HepG2 (cell line): ENCODE measurements around the gene PMIS2. TPM values are rescaled to one million over a fixed set of nuclear protein-coding genes. Genes with fewer than 3 reads are reported as not detected.

ENCODE experiments used
- CAMTA2 ChIP-seq: sonication (generic); formaldehyde crosslinking; IDR thresholded peaks from 2 replicates; pipeline ENCODE4 v1.4.0; 2020; ENCODE audit warnings: mild to moderate bottlenecking, missing genetic modification reagents, borderline replicate concordance
- FOXO1 ChIP-seq: sonication (generic); formaldehyde crosslinking; IDR thresholded peaks from 2 replicates; pipeline ENCODE4 v1.4.0; 2020; ENCODE audit warnings: missing genetic modification reagents
- GABPA ChIP-seq, 2 experiments: IDR thresholded peaks; 2 replicates each; pipeline ENCODE4 v1.6.1; 2011 to 2016; ENCODE audit warnings: low read depth in 2 of 2, low read length in 1 of 2, missing biosample characterization in 1 of 2, missing genetic modification characterization in 1 of 2
- HMGA1 ChIP-seq: sonication (generic); formaldehyde crosslinking; conservative IDR thresholded peaks from 2 replicates; pipeline ENCODE4 v1.4.0; 2020; ENCODE audit warnings: missing genetic modification reagents
- HNRNPK ChIP-seq: fragments of 200-400 bp; formaldehyde crosslinking; IDR thresholded peaks from 2 replicates; pipeline ENCODE4 v1.6.1; 2018; ENCODE audit warnings: low read length, low read depth, moderate library complexity, mild to moderate bottlenecking; ENCODE audit not compliant: poor library complexity, severe bottlenecking
- HNRNPL ChIP-seq: fragments of 200-400 bp; formaldehyde crosslinking; IDR thresholded peaks from 2 replicates; pipeline ENCODE4 v1.6.1; 2017; ENCODE audit warnings: mild to moderate bottlenecking, low read depth, low read length
- JUN ChIP-seq: sonication (generic); formaldehyde crosslinking; IDR thresholded peaks from 2 replicates; pipeline ENCODE4 v1.4.0; 2020; ENCODE audit warnings: mild to moderate bottlenecking, missing genetic modification reagents
- MEF2D ChIP-seq: sonication (generic); formaldehyde crosslinking; IDR thresholded peaks from 2 replicates; pipeline ENCODE4 v1.5.1; 2020; ENCODE audit warnings: mild to moderate bottlenecking, missing genetic modification reagents
- PAF1 ChIP-seq: IDR thresholded peaks from 2 replicates; pipeline ENCODE4 v1.6.1; 2016; ENCODE audit warnings: missing genetic modification reagents, missing compliant biosample characterization
- SP1 ChIP-seq, 2 experiments: fragments of 450-650 bp in 1 of 2; sonication (generic) in 1 of 2; formaldehyde crosslinking in 1 of 2; IDR thresholded peaks; 2 replicates each; pipeline versions ENCODE4 v1.4.0 to v1.6.1; 2016 to 2020; ENCODE audit warnings: missing genetic modification reagents in 1 of 2
- ZNF225 ChIP-seq: sonication (generic); formaldehyde crosslinking; IDR thresholded peaks from 2 replicates; pipeline ENCODE4 v1.4.0; 2020; ENCODE audit warnings: mild to moderate bottlenecking, missing genetic modification reagents
- ZNF232 ChIP-seq: sonication (generic); formaldehyde crosslinking; IDR thresholded peaks from 2 replicates; pipeline ENCODE4 v1.4.0; 2020; ENCODE audit warnings: missing genetic modification reagents, borderline replicate concordance
- ZNF552 ChIP-seq: sonication (generic); formaldehyde crosslinking; IDR thresholded peaks from 2 replicates; pipeline ENCODE4 v1.9.0; 2022; ENCODE audit warnings: missing genetic modification reagents, mild to moderate bottlenecking, borderline replicate concordance
- polyA plus RNA-seq, 8 experiments: library from polyadenylated mRNA; depleted of rRNA in 3 of 8; stranded (reverse) in 7 of 8; unstranded in 1 of 8; fragments of >200 nt; fragmentation: Illumina TruSeq in 4 of 8; extraction: Trizol in 4 of 8; gene quantifications; 2 replicates each; pipeline versions ENCODE4 v1.2.1 to v1.2.3, GENCODE V29; 2011 to 2016; ENCODE audit warnings: low read depth in 4 of 8, missing spikeins in 1 of 8, mixed read lengths in 1 of 8; ENCODE audit not compliant: insufficient read depth in 1 of 8
- total RNA-seq, 5 experiments: library from RNA; depleted of rRNA; stranded (reverse); fragments of >200 nt; fragmentation: Illumina TruSeq; extraction: Trizol; gene quantifications; 2 replicates each; pipeline ENCODE4 v1.2.3, GENCODE V29; 2016; ENCODE audit warnings: low read depth in 1 of 5
- TF ChIP-seq, protein P1 (sequence below): sonication (generic); formaldehyde crosslinking; IDR thresholded peaks from 2 replicates; pipeline ENCODE4 v1.8.1; 2023; ENCODE audit warnings: mild to moderate bottlenecking, missing genetic modification reagents, borderline replicate concordance
- TF ChIP-seq, protein P2 (sequence below): sonication (generic); formaldehyde crosslinking; conservative IDR thresholded peaks from 2 replicates; pipeline ENCODE4 v1.4.0; 2020; ENCODE audit warnings: missing genetic modification reagents
- TF ChIP-seq, protein P3 (sequence below): sonication (generic); formaldehyde crosslinking; IDR thresholded peaks from 2 replicates; pipeline ENCODE4 v1.5.1; 2020; ENCODE audit warnings: mild to moderate bottlenecking, missing genetic modification reagents, moderate library complexity
- TF ChIP-seq, protein P4 (sequence below): sonication (generic); formaldehyde crosslinking; IDR thresholded peaks from 2 replicates; pipeline ENCODE4 v1.4.0; 2020; ENCODE audit warnings: missing genetic modification reagents
- TF ChIP-seq, protein P5 (sequence below): sonication (generic); formaldehyde crosslinking; IDR thresholded peaks from 2 replicates; pipeline ENCODE4 v1.4.0; 2020; ENCODE audit warnings: missing genetic modification reagents

The PMIS2 gene
- total and polyA plus RNA-seq, 2 of the 13 experiments (the other 11 are each of a cell fraction or from before 2014, with no cell fraction given): not detected

DNA sequence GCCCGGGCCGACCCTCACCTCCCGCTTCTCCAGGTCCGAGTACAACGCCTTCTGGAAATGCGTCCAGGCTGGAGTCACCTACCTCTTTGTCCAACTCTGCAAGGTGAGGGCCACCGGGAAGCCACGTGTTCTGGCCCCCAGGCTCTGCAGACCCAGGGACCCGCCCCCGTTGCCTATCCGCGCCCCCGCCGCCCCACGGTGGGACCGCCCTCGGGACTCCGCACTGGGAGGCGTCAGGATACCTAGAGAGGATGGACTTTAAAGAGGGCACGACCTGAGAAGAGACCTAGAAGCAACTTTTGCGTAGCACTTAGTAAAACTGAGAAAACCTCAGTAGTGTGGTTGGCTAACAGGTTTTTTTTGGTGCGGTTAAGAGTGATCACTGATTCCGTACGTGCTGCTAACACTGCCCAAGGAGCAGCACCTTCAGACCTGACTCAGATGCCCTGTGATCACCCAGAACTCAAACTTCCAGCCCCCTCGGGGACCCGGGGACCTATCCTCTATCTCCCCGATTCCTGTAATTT lies 40.1 kb upstream of the PMIS2 start (continued):
- TF ChIP-seq, protein P1, sequence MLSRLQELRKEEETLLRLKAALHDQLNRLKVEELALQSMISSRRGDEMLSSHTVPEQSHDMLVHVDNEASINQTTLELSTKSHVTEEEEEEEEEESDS (CRISPR knock-in tag): no peak
- TF ChIP-seq HNRNPK (no peak), HNRNPL (no peak), GABPA (IDR thresholded peaks at IDR 0.05; ENCODE audit: low read depth, low read length) (no peak), GABPA (CRISPR knock-in tag; IDR thresholded peaks at IDR 0.05; ENCODE audit: low read depth) (no peak), MEF2D (CRISPR knock-in tag) (no peak), HMGA1 (CRISPR knock-in tag) (no peak), ZNF552 (CRISPR knock-in tag) (0 out of 2 replicates have a peak, but pooled peaks have one; percentile 50), ZNF225 (CRISPR knock-in tag) (no peak), SP1 (IDR thresholded peaks at IDR 0.05) (no peak), SP1 (CRISPR knock-in tag; IDR thresholded peaks at IDR 0.05) (0 out of 2 replicates have a peak, but pooled peaks have one; percentile 1), JUN (no peak), PAF1 (no peak), CAMTA2 (CRISPR knock-in tag) (no peak), FOXO1 (CRISPR knock-in tag) (no peak; the same call in 1 of the 2 replicates), ZNF232 (0 out of 2 replicates have a peak, but pooled peaks have one; percentile 25)
- TF ChIP-seq, protein P2, sequence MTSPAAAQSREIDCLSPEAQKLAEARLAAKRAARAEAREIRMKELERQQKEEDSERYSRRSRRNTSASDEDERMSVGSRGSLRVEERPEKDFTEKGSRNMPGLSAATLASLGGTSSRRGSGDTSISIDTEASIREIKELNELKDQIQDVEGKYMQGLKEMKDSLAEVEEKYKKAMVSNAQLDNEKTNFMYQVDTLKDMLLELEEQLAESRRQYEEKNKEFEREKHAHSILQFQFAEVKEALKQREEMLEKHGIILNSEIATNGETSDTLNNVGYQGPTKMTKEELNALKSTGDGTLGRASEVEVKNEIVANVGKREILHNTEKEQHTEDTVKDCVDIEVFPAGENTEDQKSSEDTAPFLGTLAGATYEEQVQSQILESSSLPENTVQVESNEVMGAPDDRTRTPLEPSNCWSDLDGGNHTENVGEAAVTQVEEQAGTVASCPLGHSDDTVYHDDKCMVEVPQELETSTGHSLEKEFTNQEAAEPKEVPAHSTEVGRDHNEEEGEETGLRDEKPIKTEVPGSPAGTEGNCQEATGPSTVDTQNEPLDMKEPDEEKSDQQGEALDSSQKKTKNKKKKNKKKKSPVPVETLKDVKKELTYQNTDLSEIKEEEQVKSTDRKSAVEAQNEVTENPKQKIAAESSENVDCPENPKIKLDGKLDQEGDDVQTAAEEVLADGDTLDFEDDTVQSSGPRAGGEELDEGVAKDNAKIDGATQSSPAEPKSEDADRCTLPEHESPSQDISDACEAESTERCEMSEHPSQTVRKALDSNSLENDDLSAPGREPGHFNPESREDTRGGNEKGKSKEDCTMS: no peak
- TF ChIP-seq, protein P3, sequence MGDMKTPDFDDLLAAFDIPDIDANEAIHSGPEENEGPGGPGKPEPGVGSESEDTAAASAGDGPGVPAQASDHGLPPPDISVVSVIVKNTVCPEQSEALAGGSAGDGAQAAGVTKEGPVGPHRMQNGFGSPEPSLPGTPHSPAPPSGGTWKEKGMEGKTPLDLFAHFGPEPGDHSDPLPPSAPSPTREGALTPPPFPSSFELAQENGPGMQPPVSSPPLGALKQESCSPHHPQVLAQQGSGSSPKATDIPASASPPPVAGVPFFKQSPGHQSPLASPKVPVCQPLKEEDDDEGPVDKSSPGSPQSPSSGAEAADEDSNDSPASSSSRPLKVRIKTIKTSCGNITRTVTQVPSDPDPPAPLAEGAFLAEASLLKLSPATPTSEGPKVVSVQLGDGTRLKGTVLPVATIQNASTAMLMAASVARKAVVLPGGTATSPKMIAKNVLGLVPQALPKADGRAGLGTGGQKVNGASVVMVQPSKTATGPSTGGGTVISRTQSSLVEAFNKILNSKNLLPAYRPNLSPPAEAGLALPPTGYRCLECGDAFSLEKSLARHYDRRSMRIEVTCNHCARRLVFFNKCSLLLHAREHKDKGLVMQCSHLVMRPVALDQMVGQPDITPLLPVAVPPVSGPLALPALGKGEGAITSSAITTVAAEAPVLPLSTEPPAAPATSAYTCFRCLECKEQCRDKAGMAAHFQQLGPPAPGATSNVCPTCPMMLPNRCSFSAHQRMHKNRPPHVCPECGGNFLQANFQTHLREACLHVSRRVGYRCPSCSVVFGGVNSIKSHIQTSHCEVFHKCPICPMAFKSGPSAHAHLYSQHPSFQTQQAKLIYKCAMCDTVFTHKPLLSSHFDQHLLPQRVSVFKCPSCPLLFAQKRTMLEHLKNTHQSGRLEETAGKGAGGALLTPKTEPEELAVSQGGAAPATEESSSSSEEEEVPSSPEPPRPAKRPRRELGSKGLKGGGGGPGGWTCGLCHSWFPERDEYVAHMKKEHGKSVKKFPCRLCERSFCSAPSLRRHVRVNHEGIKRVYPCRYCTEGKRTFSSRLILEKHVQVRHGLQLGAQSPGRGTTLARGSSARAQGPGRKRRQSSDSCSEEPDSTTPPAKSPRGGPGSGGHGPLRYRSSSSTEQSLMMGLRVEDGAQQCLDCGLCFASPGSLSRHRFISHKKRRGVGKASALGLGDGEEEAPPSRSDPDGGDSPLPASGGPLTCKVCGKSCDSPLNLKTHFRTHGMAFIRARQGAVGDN (CRISPR knock-in tag): peak; percentile 4; the same call in 1 of the 2 replicates
- TF ChIP-seq, protein P4, sequence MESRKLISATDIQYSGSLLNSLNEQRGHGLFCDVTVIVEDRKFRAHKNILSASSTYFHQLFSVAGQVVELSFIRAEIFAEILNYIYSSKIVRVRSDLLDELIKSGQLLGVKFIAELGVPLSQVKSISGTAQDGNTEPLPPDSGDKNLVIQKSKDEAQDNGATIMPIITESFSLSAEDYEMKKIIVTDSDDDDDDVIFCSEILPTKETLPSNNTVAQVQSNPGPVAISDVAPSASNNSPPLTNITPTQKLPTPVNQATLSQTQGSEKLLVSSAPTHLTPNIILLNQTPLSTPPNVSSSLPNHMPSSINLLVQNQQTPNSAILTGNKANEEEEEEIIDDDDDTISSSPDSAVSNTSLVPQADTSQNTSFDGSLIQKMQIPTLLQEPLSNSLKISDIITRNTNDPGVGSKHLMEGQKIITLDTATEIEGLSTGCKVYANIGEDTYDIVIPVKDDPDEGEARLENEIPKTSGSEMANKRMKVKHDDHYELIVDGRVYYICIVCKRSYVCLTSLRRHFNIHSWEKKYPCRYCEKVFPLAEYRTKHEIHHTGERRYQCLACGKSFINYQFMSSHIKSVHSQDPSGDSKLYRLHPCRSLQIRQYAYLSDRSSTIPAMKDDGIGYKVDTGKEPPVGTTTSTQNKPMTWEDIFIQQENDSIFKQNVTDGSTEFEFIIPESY (CRISPR knock-in tag): no peak
- TF ChIP-seq, protein P5, sequence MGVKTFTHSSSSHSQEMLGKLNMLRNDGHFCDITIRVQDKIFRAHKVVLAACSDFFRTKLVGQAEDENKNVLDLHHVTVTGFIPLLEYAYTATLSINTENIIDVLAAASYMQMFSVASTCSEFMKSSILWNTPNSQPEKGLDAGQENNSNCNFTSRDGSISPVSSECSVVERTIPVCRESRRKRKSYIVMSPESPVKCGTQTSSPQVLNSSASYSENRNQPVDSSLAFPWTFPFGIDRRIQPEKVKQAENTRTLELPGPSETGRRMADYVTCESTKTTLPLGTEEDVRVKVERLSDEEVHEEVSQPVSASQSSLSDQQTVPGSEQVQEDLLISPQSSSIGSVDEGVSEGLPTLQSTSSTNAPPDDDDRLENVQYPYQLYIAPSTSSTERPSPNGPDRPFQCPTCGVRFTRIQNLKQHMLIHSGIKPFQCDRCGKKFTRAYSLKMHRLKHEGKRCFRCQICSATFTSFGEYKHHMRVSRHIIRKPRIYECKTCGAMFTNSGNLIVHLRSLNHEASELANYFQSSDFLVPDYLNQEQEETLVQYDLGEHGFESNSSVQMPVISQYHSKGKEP (CRISPR knock-in tag): no peak
